GM19025 (cell line): ENCODE measurements around the gene QSOX2.

ENCODE experiments used
- ATAC-seq: cut with Tn5 transposase; IDR thresholded peaks from one replicate; pipeline ENCODE4 v1.9.1; 2021; ENCODE audit warnings: mild to moderate bottlenecking, low read depth, moderate library complexity; ENCODE audit not compliant: unreplicated experiment

QSOX2 gene

GRCh38 chr9:136223871-136224640 is 21.6 kb downstream of the QSOX2 start:
- no peak for ATAC-seq

GRCh38 chr9:136222906-136223285 is 22.7 kb downstream of the QSOX2 start:
- ATAC-seq, result no peak

- no peak for ATAC-seq
Measured at GRCh38 chr9:136222166-136222905, 23.3 kb downstream of the QSOX2 start.

GRCh38 chr9:136220017-136220729 is 25.4 kb downstream of the QSOX2 start:
- no peak for ATAC-seq

- ATAC-seq, result no peak
Measured at GRCh38 chr9:136219276-136219675, 26.3 kb downstream of the QSOX2 start.

GRCh38 chr9:136218673-136219072 is 26.9 kb downstream of the QSOX2 start:
- ATAC-seq, result no peak

DNA sequence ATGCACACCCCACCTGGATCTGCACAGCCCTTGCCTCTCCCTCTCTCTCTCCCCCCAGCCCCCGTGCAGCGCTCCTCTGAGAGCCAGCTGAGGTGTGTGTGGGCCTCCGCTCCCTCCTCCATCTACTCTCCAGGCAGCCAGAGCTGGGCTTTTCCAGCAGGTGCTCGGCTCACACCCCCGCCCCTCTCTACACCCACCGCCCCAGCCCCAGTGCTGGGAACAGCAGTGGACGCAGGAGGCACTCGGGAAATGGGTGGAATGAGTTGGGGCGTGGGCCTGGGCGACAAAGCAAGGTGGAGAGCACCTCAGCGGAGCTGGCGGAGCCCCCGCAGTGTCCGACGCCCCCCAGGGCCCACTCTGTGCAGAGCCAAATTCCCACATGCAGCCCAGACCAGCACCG is 27.3 kb downstream of the QSOX2 start:
- no peak for ATAC-seq

DNA sequence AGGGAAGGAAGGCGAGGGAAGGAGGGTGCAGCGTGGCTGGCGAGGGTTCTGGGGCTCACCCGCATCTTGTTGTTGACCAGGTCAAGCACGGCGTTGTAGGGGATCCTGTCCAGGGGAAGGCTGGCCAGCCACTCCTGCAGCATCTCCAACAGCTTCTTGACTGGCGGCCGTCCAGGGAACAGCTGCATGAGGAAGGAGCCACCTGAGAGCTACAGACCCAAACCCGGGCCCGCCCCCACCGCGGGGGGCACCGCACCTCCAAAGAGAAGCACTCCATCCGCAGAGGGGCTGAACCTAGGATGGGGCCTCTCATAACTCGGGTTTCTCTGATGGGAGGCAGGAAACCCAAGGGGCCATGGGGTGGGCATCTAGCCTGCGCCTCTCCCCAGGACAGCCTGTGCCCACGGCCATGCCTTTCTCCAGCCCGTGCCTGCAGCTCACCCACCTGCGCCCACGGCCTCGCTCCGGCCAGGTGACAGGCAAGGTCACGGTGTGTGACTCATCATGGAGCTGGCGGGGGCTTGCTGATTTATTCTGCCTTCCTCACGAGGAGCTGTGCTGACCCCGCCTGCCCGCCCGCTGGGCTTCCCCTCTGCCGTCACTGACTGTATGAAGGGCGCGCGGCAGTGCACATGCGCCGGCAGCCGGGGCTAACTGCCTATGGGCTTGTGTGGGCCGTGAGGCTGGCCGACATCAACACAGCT is 28.9 kb downstream of the QSOX2 start:
- ATAC-seq, result no peak

DNA sequence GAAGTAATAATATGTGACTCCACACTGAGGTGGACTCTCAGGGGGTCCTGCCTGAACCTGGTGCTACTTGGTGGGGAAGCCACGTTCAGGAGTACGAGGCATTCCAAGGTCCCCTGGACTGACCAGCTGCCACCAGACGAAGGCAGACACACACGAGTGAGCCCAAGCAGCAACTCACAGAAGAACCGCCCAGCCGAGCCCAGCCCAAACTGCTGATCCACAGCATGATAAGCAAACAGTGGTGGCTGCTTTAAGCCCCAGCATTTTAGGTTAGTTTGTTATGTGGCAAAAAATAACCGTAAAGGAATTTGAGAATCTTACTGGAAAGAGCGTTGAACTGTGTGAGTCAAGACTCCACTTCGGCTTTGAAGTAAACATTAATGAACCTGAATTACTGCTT is 31.9 kb downstream of the QSOX2 start:
- no peak for ATAC-seq

DNA sequence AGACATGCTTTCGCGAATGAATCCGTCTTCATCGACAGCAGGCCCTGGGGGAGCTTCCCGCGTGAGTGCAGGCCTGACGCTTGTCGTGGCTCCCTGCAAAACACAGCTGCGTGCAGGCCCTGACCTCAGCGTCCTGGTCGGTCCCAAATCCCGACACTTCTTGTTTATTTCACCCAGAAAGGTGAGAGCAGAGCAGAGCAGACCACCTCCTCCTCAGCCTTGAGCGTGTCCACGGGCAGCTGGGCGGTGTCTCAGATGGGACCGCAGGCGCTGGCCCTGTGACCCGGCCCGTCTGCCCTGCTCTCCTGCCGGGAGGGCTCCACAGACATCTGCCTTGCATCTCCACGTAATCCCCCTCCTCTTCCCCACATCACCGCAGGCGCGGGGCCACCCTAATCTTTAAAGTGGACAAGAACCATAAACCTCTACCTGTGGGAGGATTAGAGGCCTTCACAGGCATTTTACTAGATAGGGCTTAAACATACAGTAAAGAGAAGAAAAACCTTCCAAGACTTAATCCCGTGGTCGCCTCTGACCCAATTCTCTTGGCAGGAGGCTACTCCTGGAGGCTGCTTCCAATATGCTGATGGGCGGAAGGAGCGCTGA is 33.2 kb downstream of the QSOX2 start:
- ATAC-seq, result no peak

GRCh38 chr9:136211441-136212344 is 33.9 kb downstream of the QSOX2 start:
- ATAC-seq, result no peak

GRCh38 chr9:136211006-136211405 is 34.6 kb downstream of the QSOX2 start:
- no peak for ATAC-seq

- no peak for ATAC-seq
Measured at GRCh38 chr9:136210276-136210675, 35.3 kb downstream of the QSOX2 start.

- ATAC-seq, result no peak
Measured at GRCh38 chr9:136209786-136210185, 35.8 kb downstream of the QSOX2 start.

DNA sequence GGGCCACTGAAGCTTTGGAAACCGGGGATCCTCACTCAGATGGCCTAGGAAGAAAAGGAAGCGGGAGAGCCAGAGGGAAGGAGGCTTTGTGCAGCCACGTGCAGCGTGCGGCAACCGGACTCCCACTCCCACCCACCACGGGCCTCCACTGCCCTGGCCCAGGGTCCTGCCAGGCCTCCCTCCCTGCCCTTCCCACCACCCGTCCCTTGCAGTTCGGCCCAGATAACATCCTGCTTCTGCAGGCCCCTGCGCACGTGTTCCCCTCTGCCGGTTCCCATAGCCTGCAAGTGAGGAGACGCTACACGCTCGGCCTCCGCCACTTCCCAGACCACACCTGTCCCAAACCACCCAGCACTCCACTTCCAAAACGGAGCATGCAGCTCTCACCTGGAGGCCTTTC is 36.4 kb downstream of the QSOX2 start:
- ATAC-seq, result no peak

GRCh38 chr9:136208675-136209074 is 36.9 kb downstream of the QSOX2 start:
- no peak for ATAC-seq

DNA sequence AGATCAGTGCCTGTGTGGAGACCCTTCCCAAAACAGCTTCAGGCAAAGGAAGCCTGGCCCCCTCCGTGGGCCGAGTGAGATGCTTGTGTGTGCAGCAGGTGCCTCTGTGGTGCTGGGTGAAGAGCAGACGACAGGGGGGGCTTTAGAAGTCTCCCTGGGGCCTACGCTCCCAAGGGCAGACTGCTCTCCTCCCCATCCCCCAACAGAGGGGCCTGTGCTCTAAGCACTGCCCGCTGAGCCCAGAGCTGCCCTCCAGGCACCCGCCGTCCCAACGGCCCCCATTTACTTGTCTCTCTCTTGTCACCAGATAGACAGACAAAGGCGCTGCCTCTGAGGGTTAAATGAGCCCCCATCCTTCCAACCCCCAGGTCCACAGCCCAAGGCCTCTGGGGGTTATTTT is 38.0 kb downstream of the QSOX2 start:
- ATAC-seq, result no peak

GRCh38 chr9:136206602-136207275 is 38.9 kb downstream of the QSOX2 start:
- no peak for ATAC-seq

- ATAC-seq, result no peak
Measured at GRCh38 chr9:136205707-136205992, 40.0 kb downstream of the QSOX2 start.
